ENCODE measurements around the gene PTPRD.

- TF ChIP-seq CTCF (IDR thresholded peaks at IDR 0.05 in 2 of 3, conservative IDR thresholded peaks at IDR 0.05 in 1 of 3; ENCODE audit: borderline replicate concordance in 1 of 3, insufficient read depth in 1 of 3, low read depth in 2 of 3, low read length in 2 of 3) (no peak), EZH2 (IDR thresholded peaks at IDR 0.05) (no peak), JUND (IDR thresholded peaks at IDR 0.05) (no peak), POLR2AphosphoS5 (IDR thresholded peaks at IDR 0.05; ENCODE audit: low read depth, low read length) (no peak), RAD21 (IDR thresholded peaks at IDR 0.05; ENCODE audit: low read depth) (no peak), YY1 (IDR thresholded peaks at IDR 0.05; ENCODE audit: extremely low read depth, insufficient replicate concordance, low read depth, low read length) (no peak), POLR2A (IDR thresholded peaks at IDR 0.05; ENCODE audit: borderline replicate concordance, extremely low read depth, insufficient read depth, insufficient read length) (no peak), TCF7L2 (IDR thresholded peaks at IDR 0.05; ENCODE audit: borderline replicate concordance, extremely low read depth, insufficient read depth, insufficient read length) (no peak), FOSL1 (IDR thresholded peaks at IDR 0.05; ENCODE audit: low read depth) (no peak)
- TF ChIP-seq, protein P1, sequence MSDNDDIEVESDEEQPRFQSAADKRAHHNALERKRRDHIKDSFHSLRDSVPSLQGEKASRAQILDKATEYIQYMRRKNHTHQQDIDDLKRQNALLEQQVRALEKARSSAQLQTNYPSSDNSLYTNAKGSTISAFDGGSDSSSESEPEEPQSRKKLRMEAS (IDR thresholded peaks at IDR 0.05) = no peak
Observed at GRCh38 chr9:9855177-9856078, 757.4 kb downstream of the PTPRD start.
